Kidney epithelial cell (primary cell): ENCODE data around the gene CHRNB4. TPM values are rescaled to one million over a fixed set of nuclear protein-coding genes. Genes with fewer than 3 reads are reported as not detected.

ENCODE experiments used
- DNase-seq: peaks from one replicate; pipeline ENCODE4 v3.0.0-alpha.2; 2010; ENCODE audit warnings: low read depth
- H3K27me3 ChIP-seq: 2 replicates; pipeline ENCODE4 v1.6.0; 2011; ENCODE audit warnings: low read length; ENCODE audit not compliant: control insufficient read depth, insufficient read depth
- H3K36me3 ChIP-seq: 2 replicates; pipeline ENCODE4 v1.5.1; 2011; ENCODE audit warnings: low read length; ENCODE audit not compliant: control insufficient read depth, insufficient read depth
- H3K4me3 ChIP-seq: 2 replicates; pipeline ENCODE4 v1.5.1; 2011; ENCODE audit warnings: low read depth, mild to moderate bottlenecking, control low read depth, low read length
- total RNA-seq: library from RNA; depleted of rRNA; stranded (reverse); fragments of >200 nt; gene quantifications from 2 replicates; pipeline ENCODE4 v1.2.3, GENCODE V29; 2015
- TF ChIP-seq, protein P1 (sequence below): IDR thresholded peaks from 2 replicates; pipeline ENCODE4 v1.5.1; 2011; ENCODE audit warnings: mild to moderate bottlenecking, moderate library complexity, low read length, control low read depth, inconsistent platforms; ENCODE audit not compliant: insufficient read depth, poor library complexity, severe bottlenecking

Gene CHRNB4
- total RNA-seq, 1 donor from 2014 or later: 1.8 TPM

DNA sequence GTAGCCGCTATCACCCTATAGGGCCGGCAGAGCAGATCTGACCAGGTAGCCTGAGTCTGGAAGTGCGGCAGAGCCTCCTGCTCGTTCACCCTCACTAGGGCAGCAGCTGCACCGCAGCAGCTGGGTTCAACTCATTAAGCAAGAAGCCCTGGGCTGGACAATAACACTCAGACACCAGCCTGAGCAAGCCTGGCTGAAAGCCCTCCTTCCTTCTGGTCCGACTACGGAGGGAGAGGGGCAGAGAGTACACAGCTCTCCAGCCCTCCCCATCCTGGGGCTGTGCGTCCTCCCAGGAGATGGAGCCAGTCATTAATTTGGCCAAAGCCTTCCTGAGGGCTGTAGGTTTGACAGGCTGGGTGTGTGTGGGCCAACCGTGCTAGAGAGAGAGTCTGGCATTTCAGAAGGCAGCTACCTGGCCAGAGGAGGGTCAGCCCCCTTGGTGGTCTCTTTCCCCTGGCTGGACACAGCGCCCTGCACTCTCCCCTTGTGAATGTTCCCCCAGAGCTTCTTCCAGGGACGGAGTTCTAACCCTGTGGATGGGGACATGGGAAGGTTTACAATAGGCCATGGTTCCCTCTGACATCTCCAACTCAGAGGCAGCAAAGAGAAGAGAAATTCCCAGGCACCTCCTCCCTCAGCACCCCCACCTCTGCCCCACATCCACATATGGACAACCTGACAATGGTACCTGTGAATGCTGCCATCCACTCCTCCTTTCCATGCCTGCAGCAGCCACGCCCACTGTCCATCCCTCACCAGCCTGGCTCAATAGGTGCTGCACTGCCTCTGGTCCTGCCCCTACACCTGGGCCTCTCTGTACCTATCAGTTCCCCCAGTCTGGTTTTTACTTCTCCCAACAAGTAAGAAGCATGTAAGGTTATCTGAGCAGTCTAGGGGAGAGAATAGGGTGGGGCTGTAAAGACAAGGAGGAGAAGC is 6.5 kb downstream of the CHRNB4 start:
- no peak for DNase-seq
- no peaks in the 10 kb centered on the region for H3K36me3 ChIP-seq
- TF ChIP-seq, protein P1, sequence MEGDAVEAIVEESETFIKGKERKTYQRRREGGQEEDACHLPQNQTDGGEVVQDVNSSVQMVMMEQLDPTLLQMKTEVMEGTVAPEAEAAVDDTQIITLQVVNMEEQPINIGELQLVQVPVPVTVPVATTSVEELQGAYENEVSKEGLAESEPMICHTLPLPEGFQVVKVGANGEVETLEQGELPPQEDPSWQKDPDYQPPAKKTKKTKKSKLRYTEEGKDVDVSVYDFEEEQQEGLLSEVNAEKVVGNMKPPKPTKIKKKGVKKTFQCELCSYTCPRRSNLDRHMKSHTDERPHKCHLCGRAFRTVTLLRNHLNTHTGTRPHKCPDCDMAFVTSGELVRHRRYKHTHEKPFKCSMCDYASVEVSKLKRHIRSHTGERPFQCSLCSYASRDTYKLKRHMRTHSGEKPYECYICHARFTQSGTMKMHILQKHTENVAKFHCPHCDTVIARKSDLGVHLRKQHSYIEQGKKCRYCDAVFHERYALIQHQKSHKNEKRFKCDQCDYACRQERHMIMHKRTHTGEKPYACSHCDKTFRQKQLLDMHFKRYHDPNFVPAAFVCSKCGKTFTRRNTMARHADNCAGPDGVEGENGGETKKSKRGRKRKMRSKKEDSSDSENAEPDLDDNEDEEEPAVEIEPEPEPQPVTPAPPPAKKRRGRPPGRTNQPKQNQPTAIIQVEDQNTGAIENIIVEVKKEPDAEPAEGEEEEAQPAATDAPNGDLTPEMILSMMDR: no peak
- no peak overlapping the region for H3K4me3 ChIP-seq
- peaks cover 13% of the 10 kb centered on the region for H3K27me3 ChIP-seq

DNA sequence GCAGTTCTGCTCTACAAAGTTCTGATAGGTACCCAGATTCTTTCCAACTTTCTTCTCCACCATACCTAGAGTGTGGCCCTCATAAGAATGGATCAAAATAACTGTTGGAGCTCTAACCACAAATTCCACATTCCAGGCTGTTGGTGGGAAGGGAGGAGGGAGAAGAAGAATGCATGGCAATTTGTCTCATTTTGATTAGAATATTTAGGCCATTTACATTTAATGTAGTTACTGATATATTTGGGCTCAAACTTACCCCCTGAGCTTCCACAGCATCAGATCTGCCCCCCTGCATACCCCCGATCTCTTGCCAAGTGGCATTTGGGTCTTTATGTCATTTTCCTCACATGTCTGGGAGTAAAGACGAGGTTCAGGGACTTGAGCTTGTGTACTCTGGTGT is 7.7 kb downstream of the CHRNB4 start:
- TF ChIP-seq, protein P1: no peak
- H3K36me3 ChIP-seq: no peaks in the 10 kb centered on the region
- peaks cover 23% of the 10 kb centered on the region for H3K27me3 ChIP-seq
- no peak overlapping the region for H3K4me3 ChIP-seq
- no peak for DNase-seq

DNA sequence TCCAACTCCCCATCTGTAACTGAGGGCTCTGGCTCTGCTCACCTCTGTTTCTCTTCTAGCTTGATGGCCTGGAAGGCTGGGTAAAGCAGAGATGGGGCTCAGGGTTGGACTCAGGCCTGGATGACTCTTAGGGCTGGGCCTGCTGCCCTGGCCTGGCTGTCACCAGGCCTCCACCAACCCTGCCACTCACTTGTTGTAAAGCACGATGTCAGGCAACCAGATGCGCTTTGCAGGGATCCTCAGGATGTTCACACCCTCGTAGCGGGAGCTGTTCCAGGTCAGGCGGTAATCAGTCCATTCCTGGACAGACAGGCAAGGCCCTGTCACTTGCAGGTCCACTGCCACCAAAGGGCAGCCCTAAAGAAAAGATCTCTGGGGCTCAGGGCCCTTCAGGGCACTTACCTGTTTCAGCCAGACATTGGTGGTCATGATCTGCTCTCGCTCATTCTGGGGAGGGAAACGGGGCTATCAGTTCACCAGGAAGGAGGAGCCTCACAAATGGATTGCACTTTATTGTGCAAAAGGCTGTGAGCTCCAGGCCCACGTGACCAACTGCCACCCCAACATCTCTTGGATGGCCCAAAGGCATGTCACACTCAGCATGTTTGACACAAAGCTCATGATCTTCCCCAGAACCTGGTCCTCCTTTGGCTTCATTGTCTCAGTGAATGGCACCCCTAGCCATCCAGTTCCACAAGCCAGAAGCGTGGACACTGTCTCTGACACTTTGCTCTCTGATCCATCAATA is 9.9 kb downstream of the CHRNB4 start:
- Histone ChIP-seq H3K4me3 (no peak overlapping the region), H3K27me3 (peaks cover 23% of the 10 kb centered on the region), H3K36me3 (no peaks in the 10 kb centered on the region)
- TF ChIP-seq, protein P1: no peak
- DNase-seq: no peak

DNA sequence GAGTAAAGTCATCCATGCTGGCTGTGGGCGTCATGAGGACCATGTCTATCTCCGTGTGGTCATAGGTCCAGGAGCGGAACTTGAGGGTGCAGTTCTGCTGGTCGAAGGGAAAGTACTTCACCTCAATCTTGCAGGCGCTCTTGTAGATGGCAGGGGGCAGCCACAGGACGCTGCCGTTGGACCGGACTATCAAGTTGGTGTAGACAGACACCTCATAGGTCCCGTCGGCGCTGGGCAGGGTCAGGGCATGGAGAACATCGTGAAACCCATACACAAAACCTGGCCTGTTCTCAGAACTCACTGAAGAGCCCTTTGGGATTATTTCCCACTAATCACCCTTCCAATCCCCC is 11.3 kb downstream of the CHRNB4 start:
- peaks cover 25% of the 10 kb centered on the region for H3K27me3 ChIP-seq
- no peaks in the 10 kb centered on the region for H3K36me3 ChIP-seq
- H3K4me3 ChIP-seq: no peak overlapping the region
- TF ChIP-seq, protein P1: no peak
- no peak for DNase-seq

DNA sequence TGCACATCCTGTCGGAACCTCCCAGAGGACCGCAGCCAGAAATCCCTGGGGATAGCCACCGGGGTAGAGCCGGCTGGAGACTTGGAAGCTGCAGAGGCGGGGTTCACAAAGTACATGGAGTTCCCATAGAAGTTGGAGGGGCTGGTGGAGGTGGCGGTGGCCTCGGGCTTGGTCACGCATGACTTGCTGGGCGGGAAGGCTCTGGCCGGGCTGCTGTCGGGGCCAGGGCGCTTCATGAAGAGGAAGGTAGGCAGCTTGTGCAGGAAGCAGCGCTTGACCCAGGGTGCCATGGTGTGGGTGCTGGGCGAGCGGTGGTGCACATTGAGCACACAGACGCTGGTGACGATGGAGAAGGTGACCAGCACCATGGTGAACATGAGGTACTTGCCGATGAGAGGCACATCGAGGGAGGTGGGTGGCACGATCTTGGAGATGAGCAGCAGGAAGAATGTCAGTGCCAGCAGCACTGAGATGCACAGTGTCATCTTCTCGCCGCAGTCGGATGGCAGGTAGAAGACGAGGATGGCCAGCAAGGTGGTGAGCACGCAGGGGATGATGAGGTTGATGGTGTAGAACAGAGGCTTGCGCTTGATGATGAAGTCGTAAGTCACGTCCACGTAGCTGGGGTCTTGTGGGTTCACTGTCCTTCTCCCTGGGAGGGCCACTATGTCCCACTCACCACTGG is 11.8 kb downstream of the CHRNB4 start:
- no peaks in the 10 kb centered on the region for H3K36me3 ChIP-seq
- H3K4me3 ChIP-seq: no peak overlapping the region
- DNase-seq: no peak
- TF ChIP-seq, protein P1: no peak
- H3K27me3 ChIP-seq: peaks cover 25% of the 10 kb centered on the region
